ENCODE results near the gene COL4A6.

COL4A6 gene

GRCh38 chrX:108268434-108269080 is 169.7 kb downstream of the COL4A6 start:
- no peak for DNase-seq

- no peak for DNase-seq
Measured at GRCh38 chrX:108267557-108267956, 170.7 kb downstream of the COL4A6 start.

DNA sequence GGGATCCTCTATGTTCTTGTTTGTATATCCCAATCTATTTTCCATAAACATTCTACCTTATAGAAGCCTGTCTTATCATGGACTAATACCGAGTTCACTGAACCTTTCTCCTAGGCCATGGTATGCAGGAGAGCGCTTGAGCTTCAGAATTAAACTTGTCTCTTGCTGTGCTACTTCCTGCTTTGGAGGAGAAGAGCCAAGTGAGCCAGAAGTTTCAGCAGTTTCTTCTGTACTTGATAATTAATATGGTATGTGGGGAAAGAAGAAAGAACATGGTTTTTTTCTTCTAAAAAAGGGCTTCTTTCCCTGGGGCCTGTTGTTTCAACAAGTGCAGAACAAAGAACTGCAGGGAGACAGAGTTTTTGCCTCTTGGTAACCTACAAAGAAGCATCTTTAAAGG is 173.8 kb downstream of the COL4A6 start:
- DNase-seq, result no peak

- DNase-seq, result no peak
Measured at GRCh38 chrX:108261549-108262203, 176.5 kb downstream of the COL4A6 start.

DNA sequence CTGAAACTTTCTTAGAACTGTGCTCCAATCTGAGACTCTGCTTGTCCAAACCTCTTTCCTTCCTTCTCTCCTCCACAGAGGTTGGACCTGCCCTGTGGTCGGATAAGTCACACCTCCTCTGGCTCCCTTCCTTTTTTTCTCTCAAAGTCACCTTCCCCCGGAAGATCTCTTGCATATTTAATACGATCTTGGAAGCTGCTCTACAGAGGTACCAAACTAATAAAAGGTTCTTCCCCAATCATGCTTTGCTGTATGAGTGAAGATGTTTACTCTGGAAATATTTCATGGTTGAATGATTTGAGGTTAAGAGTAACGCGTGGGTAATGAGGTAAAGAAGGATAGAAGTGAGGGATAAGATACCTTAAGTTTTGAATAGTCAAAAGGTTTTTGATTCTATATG is 180.7 kb downstream of the COL4A6 start:
- no peak for DNase-seq

DNA sequence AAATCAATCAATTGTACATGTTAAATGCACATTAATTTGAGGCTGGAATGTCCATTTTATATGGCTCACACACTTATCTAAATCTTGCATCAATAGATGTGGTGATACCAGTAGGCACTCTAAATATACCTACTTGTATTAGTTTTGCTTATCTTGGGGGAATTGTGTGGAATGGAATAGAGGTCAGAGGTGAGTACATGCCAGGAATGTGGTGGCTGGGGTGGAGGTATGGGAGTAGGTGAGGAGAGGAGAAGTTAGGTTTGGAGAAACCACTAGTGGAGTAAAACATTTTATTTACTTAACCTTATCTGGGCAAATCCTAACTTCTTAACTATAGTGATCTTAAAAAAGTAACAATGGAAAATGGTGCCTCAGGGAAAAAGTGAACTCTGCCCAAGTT is 183.6 kb downstream of the COL4A6 start:
- no peak for DNase-seq

DNA sequence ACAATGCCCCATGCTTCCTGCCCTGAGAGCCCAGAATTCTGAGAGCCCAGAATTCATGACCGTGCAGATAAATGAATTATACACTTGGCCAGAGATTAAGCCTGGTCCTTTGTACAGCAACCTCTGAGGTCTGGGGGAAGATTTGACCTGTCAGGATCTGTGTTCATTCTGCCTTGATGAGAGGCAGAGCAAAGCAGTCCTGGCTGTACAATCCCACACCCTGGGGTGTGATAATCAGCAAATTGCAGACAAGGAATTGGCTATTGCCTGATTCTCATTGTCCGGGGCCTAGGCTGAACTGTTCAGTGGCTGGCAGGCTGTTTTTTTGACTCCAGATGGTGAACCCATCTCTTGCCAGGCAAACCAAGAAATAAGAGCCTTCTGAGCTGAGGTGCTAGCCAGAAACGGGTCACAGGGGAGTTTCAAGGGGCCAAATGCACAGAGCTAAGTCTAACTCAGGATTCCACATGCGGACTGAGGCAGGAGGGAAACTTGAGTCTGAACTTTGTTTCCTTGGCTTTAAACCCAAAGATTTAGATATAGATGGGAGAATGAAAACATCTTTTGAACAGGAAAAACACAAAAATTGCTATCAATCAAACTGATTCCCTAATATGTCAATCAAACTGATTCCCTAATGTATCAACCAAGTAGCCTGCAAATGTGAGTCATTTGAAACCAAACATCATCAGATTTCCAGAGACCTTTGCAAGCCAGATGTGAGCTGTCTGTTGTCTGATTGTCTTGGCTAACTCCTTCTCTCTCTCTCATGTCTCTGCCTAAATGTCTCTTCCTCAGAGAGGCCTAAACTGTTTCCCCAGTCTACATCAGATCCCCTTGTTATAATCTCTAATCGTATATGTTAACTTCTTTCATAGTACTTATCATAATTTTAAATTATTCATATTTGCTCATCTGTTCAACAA is 187.3 kb downstream of the COL4A6 start:
- no peak for DNase-seq

DNA sequence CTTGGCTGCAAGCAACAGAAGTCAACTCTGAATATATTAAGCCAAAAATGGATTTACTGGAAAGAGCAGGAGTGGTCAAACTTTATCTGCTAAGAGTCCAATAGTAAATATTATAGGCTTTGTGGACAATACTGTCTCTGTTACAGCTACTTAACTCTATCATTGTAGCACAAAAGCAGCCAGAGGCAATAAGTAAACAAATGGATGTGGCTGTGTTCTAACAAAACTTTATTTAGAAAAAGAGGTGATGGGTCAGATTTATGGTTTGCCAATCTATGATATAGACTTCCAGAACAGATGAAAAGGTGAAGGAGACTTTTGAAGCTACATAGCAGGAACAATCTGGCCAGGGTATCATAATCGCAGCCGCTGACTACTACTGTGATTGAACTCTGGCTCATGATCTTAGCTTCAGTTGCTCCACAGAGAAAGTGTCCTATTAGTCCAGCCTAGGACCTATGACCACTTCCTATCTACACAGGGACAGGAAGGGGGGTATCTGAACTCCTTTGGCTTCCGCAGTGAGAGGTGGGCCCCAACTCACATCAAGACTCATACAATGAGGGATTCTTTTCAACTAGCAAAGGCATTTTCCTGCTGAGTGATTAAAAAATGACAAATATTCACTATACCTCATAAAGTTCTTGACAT is 191.8 kb downstream of the COL4A6 start:
- no peak for DNase-seq

DNA sequence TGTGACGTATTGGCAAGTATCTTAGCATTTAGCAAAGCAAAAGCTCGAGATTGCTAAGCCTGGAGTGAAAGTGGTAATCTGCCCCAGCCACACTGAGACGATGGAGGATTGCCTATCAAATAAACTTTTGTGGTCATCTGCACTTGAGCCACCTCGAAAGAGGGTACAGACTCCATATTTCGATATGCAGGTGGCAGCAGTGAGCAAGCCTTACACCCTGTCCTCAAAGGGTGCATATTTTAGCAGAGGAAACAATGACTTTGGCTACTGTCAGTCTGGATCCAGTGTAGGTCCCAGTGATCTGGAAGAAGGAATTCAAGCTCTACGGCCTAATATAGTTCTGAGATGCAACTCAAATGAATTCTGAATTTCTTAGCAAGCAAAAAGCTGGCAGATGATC is 192.8 kb downstream of the COL4A6 start:
- DNase-seq, result no peak

DNA sequence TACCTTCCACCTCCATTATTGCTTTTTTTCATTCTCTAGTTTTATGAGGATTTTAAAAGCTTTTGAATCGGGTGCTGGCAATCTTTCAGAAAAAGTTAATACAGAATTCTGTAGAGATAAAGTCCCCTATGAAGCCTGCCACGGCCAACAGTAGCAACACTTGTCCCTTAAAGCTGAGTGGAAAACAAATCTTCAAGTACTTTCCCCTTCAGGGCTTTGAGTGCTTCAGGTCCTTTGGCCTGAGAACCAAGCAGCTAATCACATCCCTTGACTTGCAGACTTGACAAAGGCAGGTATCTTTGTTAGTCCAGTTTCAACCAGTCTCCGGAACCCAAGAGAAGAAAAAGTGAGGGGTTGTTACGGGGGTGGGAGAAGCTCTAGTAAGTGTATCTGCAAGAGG is 202.2 kb downstream of the COL4A6 start:
- DNase-seq, result no peak

DNA sequence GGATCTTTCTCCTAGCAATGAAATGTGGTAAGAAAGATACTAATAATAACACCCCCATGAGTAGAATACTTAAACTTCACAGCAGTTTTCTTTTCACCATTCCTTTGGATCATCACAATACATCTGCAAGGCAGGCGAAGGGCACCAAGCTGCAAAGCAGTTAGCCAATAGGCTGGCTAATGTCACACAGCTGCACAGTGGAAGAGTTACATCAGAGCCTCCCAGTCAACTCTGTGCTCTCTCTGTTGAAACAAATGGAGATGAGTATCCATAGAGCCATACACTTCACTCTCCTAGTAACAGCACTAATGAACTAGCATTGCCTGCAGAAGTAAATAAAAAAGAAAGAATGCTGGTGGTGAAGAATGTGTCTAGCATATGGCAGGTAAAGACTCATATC is 207.6 kb downstream of the COL4A6 start:
- no peak for DNase-seq

DNA sequence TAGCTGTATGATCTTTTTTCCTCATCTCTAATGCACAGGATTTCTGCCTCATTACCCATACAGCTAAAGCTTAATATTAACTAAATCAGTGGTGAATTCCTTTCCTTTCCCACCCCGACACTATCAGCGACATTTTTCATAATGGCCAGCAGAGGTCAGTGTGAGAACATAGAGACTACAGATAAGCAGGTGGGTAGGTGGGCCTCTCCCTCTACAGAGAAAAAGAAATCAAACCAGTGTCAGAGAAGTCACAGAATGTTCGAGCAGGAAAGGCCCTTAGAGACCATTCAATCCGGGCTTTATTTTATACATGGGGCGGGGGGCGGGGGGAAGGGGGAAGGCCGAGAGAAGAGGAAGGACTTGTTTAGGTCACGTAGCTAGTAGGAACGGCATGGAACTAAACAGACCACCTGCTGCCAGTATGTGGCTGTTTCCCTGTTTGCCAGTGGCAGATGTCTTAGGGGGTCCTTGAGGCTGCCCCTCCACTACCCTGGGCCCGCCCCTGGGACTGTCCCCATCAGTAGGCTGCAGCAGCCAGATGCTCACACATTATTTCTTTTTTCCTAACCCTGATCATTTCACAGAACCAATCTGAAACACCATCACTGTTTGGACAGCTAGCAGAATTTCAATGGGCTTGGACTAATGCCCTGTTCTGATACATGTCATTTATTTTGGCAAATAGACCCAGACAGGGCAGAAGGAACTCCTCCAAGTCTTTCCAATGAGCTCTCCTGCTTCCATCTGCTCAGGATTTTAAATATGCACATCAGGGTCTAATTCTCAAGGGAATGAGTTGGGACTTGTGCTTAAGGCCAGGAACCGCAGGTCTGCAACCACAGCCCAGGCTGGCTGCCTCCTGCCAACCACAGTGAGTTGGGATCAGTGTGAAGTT is 213.2 kb downstream of the COL4A6 start:
- DNase-seq, result peak in 1 of 2 donors; percentile 6

- DNase-seq, result no peak
Measured at GRCh38 chrX:108224218-108224617, 214.0 kb downstream of the COL4A6 start.

- DNase-seq, result no peak
Measured at GRCh38 chrX:108223585-108223984, 214.6 kb downstream of the COL4A6 start.

GRCh38 chrX:108221301-108221864 is 216.8 kb downstream of the COL4A6 start:
- DNase-seq, result no peak

DNA sequence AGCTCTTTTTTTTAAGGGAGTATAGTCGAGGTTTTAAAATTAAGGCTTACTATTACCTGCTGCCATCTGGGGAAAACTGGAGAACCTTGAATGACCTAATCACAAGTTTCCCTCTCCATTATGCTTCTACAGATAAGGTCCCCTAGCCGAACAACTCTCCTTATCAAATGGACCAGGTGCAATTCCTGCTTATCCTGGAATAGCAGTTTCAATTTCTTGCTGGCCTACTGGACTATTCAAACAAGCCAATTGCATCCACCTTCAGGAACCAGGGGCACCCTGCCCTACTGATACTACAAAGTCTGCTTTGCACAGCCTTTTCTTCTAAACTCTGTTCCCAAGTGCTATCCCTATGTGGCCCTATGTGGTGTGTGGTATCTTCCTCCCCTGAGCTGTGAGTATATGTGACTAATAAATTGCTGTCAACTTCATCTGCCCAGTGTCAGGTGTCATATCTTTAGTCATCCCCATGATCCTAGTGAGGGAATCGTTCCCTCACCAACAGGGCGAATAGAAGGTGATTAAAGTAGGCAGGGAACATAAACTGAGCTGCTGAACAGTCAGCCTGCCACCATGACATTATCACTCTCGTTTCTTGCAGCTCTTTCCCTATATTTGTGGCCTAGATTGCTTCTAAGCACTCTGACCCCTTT is 218.1 kb downstream of the COL4A6 start:
- no peak for DNase-seq

GRCh38 chrX:108217876-108218275 is 220.3 kb downstream of the COL4A6 start:
- DNase-seq, result no peak

- DNase-seq, result no peak
Measured at GRCh38 chrX:108216919-108217571, 221.2 kb downstream of the COL4A6 start.

DNA sequence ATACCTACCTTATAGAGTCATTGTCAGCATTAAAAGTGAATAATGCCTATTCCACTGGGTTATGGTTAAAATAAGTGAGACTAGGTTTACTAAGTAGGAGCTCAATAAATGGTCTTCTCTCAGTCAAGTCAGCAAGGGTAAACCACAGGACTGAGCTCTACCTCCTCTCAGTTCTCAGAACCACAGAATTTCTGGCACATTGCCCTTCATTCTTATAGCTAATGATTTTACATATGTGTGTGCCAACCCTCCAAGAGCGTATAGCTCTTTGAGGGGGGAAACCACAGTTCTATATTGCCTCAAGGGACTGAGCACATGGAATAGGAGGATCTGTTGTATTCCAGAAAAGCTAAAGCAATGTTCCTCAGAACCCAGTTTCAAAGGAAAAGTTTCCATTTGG is 221.8 kb downstream of the COL4A6 start:
- DNase-seq, result no peak

DNA sequence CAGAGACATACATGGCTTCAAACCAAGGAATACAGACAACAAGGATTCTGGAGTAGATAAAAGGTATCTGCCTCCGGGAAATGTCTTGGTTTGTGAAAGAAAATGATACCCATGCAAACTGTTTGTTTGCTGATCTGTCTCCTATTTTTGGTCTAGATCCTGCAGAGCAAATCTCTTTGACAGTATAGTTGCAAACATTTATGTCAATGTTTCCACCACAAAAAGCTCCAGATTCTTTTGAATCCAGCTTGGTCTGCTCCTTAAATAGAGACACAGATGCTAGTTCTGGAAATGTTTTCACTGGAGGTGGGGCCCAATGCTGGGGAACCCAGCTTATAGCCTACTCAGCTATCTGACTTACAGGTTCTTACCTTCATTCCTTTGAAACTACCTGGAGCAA is 226.9 kb downstream of the COL4A6 start:
- no peak for DNase-seq
